NCI-H510A treated with DMSO at 0.1 percent for 48 hours (cell line): ENCODE data around the gene KLHL40.

Source experiments
- DNase-seq: peaks from one replicate; lab custom pipeline; 2025; lab: John Stamatoyannopoulos, UW

The KLHL40 gene

DNA sequence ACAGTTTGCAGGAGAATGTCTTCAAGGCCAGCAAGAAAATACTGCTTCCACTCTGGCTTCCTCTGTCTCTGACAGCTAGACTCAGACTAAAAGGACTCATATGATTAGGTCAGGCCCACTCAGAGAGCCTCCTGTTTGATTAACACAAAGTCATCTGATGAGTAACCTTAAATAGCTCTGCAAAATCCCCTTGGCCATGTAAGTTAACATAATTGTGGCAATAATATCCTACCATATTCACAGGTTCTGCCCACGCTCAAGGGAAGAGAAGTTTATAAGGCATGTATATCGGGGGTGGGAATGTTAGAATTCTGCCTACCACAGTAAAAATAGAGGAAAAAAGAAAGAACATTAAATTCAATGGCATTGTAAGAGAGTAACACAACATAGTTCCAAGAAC lies 37.9 kb downstream of the KLHL40 start:
- no peak for DNase-seq

DNA sequence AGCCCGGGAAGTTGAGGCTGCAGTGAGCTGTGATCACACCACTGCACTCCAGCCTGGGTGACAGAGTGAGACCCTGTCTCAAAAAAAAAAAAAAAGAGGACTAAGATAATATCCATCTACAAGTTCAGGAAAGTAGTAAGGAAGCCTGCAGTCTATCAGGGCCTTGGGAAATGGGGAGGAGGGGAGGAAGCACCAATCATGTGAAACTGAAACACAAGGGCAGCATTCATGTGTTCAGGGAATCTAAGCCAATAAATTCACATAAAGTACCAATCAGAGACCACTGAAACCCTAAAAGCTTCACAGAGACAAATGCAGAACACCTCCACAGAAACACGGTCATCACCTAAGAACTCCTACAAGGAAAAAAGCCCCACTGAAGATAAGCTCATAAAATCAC lies 40.1 kb downstream of the KLHL40 start:
- no peak for DNase-seq

DNA sequence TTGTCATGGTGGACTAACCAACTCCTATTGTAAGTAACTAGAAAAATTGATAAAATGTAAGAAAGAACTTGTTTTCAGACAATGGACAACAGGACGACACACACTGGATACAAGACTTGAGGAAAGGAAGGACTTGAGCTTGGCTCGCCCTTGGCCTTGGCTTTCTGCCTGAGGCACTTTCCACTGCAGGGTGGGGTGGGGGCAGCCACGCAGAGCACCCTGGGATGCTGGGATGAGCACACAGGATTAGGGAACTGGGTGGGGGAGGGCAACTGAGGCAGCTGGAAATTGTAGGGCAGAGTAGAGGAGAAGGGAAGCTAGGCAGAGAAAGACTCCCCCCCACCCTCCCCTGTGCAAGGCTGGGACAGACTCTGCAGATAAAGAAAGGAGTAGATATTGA lies 42.7 kb downstream of the KLHL40 start:
- DNase-seq: no peak

DNA sequence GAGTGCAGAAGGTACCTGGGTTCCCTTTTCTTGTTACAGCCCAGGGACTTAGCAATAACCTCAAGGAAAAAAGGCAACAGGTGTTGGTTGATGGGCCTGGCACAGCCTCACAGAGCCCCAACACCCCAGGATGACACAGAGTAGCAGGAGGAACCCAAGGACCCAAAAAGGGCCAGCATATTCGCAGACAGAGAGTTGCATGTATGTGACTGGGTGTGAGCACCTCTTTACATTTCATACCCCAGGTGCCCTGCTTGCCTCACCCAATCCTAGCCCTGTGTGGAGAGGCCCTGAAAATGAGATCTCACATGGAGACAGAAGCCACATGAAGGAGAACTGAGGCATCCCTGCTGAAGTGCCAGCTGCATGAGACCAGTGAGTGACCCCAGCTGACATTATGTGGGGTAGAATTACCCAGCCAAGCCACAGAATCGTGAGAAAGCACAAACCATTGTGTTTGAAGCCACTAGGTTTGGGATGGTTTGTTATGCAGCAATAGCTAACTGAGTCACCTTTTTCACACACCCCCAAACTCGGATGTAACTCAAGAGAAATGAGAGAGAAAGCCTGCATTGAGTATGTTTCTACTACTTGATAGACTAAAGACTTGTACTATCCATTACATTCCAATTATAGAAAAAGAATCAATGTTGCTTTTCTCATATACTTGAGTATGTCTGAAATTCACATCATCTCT lies 43.5 kb downstream of the KLHL40 start:
- DNase-seq: no peak

DNA sequence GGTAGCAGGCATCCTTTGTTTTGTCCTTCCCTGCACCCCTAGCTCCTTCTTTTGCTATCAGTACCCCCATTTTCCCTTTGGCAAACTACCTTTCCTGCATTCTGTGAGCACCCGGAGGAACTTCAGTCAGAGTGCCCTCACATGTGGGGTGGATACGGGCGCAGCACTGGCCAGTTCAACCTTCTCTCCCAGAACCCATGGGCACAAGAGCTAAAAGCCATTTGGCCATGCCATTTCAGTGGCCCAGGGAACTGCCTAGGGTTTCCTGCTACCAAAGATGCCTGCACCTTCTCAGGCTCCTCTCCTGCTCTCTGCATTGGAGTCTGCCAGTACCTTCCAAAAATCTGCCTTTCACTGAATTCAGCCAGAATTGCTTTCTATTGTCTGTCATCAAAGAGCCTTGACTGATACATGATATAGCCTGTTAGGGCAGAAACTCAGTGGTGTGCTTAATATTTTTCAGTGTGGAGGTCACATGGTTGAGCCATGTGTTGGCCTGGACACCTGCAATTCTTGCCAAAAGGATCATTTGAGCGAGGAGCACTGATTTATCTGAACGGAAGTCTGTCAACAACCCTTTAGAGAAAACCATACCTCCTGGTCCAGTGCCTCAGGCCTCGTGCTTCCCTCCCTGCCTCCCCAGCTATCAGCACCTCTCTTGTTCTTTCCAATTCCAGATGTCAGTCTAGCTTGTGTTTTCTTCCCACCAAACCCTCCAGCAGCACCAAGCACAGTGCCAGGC lies 44.2 kb downstream of the KLHL40 start:
- DNase-seq: no peak

DNA sequence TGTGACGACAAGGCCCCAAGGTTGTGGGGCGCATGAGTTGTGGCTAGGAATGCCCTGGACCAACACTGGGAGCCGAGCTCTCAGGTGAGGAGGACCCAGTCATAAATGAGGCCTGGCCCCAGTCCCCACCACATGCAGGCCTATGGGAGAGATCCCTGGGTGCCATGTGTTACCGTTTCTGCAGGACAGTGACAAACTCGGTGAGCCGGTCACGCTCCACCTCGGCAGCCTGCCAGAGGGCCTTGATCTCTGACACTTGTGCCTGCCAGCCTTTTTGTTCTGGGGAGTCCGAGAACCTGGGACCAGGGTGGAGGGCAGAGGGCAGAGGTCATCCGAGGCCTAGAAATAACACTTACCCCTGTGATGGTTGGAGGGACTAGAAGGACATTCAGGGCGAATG lies 45.0 kb downstream of the KLHL40 start:
- DNase-seq: no peak

DNA sequence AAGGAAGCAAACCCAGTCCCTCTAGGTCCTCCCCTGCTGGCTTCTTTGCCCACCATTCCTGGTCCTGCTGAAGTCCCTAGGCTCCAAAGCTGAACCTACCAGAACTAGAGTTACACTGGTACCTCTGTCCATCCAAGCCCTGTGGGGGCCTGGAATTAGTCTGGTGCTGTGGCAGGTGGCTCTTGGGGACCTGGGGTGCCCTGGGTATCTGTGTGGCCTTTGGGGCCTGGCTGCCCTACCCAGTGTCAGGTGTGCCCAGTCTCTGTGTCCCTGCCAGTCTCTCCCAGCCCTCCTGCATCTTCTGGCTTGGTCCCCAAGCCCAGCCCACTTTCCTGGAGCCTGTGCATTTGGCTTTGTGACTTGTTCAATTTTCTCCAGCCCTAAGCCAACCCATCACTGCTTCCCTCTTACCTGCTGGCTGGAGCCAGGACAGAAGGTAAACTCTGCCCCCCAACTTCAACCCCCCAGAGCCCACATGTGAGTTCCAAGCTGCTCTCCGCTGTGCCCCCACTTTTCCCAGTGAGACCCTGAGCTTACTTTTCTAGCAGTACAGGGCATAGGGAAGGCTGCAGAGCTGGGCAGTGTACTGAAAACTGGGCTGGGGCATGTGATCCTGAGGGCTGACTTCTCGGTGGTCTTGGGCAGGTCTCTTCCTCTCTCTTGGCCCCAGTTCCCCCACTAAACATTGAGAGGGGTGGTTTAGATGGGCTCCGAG lies 45.5 kb downstream of the KLHL40 start:
- no peak for DNase-seq

DNA sequence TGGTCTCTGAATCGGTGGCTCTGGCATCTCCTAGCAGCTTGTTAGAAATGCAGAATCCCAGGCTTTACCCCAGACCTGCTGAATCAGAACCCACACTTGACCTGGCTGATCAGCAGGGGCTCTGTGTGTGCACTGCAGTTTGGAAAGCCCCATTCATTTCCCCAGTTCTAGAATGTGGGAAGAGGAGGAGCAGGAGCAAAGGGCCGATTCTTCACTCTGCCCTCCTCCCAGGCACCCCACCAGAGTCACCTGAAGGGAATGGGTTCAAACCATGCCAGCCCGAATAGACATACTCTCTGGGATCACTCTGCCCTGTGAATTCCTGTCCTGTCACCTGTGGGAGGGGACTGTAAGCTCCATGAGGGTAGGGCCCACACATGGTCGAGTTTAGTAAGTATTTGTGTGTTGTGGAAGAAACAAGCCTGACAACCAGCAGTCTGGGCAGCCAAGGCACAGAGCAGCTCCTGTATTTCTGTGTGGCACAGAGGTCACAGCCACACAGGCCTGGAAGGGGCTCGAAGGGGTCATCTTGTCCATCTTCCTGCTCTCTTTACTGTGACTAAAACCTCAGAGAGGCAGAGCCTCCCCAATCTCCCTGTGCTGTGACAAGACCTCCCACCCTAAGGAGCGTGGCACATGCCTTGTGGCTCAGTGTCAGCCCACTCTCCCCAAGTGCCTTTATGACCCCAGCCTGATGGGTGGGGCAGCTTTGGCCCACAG lies 46.3 kb downstream of the KLHL40 start:
- DNase-seq: no peak

DNA sequence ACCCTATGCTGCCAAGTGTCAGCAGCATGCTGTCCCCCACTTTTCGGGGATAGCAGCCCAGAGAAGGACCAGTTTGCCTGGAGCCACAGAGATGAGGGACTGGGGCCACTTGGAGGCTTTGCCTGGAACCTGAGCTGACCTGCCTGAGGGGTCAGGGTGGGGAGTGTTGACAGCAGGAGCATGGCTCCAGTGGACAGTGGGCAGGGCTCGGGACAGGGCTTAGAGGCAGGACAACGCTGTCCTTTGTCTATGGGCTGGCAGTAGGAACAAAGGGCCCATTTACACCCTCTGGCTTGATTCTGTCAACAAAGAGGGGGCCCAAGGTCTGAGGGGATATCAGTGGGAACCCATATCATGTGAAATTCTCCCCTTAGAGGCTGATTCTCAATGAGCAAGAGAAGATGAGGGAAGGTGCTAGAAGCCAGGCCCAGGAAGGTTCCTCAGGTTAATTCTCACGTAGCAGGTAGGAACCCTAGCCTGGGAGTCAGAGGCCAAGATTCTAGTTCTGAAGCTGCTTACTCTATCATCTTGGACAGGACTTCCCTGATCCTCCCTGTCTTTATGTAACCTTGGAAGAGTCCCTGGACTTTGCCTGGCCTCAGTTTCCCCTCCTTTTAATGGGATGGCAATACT lies 47.0 kb downstream of the KLHL40 start:
- DNase-seq: no peak

DNA sequence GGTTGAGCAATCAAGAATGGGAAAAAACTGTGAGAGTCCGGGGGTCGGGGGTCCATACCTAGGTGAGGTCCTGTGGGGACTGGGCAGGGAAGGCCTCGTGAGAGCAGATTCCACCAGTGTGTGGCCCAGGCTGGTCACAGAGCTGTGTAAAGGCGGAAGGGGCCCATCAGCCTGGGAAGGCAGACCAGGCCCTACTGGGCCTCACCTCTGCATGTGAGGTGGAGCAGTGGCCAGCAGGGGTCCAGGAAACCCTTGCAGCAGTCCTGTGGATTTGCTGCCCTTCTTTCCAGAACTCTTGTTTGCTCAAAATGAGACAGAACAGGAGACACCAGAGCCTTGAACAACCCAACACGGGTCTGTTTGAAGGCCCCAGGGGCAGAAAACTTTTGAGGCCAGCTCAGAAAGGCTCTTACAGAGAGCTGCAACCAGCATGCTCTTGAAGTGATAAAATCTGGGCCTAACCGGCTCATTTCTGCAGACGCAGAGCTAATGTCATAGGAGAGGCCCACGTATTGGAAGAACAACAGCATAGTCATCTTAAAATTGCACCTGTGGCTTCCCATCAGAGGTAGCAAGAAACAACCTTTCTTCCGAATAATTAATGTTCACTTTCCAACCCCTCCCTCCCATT lies 47.6 kb downstream of the KLHL40 start:
- peak; percentile 8 for DNase-seq

DNA sequence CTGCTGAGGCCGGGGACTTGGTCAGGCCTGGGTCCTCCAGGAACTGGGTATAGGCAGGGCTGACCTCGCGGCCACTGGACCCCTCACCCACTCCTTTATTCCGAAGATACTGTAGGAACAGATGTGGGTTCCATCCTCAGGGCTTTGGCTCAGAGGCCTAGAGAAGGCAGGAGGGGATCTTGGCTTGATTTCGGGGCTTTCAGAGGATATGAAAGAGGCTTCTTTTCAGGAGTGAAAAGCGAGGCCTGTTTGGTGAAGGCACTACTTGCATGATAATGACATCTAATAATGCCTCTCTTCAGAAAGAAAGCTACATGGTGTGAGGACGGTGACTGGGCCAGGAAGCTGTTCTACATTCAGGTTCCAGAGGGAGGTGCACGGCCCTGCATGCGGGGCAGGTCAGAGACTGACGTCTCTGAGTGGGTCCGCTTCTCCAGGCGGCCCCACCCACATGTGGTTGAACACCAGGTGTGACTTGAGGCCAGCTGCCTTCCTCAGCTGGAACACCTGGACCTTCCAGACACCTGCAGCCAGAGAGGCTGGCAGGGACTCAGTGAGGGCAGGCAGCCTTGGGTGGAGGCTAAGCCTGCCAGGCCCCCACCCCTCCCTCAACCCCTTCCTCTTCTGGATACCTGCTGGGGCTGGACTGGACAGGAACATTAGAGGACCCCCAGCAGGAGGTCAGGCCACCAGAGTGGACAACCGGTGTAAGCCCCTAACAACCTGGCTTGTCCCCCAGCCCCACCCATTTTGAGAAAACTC lies 48.3 kb downstream of the KLHL40 start:
- DNase-seq: peak; percentile 81

DNA sequence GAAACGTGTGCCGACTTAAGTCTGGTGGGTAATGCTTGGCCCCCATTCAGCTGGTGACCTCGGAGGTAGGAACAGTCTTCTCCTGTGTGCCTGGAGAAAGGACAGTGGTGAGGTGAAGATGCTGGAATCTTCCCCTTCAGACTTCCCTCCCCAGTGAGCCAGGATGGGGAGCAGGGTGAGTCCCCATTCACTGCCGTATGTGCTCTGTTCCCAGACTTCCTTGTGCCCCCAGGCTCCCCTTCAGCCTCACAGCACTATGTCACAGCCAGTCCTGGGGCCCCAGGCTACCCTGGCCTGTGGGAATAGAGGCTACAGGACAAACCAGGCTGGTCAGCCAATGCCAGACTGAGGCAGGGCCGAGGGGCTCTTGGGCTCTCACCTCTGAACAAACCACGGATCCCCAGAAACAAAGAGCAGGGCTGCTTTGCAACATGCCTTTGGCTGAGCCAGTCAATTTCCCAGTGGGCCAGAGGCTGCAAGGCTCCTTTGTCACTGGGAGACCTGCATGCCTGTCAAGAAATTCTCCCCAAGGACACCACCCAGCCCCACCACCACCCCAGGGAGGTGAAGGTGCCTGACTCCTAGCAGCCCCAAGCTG lies 49.0 kb downstream of the KLHL40 start:
- DNase-seq: no peak

DNA sequence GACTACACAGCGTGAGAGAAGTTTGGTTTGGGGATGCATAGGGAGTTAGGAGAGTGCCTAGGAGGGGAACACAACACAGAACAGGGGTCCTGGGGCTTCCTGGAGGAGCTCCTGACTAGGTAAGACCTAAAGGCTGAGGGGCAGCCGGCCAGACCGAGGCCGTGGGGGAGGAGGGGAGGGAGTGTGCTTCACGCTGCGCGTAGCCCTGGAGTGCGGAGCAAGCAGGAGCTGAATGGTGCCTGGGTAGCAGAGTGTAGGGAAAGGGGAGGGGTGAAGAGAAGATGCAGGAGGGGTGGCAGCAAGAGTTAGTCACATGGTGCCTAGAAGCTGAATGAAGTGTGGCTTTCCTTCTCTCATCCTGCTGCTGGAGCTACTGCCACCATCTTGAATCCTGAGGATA lies 49.7 kb downstream of the KLHL40 start:
- DNase-seq: peak; percentile 57

DNA sequence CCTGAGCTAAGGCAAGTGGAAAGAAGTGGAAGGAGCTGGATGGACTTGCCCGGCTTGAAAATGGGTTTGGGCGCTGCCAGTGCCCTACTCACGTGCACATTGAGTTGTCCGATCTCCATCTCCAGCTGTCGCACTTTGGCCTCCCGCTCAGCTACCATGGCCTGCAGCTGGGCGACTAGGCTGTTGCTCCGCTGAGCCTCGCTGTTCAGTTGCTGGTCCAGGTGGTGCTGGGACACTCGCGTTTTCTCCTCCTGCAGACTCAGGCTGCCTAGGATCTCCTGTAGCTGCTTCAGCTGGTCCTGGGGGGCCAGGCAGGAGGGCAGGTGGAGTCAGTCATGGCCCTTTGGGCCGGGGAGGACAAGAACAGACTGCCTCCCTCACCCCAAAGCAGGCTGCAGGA lies 50.3 kb downstream of the KLHL40 start:
- no peak for DNase-seq

DNA sequence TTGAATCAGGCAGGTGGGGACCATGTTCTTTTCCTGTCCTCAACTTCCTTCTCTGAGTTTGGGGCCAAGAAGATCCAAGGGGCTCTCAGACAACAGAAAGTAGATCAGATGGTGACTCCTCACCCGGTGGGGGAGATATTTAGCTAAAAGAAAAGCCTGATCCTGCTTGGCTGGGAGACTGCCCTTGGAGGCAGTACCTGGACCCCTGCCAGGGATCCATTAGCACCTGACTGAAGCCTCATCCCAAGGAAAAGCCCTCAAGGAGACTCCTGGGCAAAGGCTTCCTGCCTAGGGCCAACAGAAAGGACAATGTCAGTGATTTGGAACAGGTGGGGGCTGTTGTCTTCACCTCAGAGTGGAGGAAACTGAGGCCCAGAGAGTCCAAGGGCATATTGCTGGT lies 50.7 kb downstream of the KLHL40 start:
- no peak for DNase-seq

DNA sequence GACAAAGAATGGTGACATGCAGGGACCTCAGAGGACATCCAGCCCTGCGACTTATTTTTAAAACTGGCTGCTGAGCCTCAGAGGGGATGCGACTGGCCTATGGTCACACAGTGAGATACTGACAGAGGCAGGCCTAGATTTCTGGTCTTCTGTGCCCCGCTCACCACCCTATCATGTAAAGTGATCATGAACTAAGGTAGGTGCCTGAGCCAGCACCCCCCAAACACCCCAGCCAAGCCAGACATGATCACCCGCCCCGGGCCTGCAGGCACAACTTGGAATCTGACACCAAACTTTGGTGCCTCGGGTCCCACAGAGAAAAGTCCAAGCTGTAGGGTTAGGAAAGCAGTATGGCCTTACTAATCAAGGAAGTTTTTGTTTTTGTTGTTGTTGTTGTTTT lies 51.2 kb downstream of the KLHL40 start:
- DNase-seq: no peak

DNA sequence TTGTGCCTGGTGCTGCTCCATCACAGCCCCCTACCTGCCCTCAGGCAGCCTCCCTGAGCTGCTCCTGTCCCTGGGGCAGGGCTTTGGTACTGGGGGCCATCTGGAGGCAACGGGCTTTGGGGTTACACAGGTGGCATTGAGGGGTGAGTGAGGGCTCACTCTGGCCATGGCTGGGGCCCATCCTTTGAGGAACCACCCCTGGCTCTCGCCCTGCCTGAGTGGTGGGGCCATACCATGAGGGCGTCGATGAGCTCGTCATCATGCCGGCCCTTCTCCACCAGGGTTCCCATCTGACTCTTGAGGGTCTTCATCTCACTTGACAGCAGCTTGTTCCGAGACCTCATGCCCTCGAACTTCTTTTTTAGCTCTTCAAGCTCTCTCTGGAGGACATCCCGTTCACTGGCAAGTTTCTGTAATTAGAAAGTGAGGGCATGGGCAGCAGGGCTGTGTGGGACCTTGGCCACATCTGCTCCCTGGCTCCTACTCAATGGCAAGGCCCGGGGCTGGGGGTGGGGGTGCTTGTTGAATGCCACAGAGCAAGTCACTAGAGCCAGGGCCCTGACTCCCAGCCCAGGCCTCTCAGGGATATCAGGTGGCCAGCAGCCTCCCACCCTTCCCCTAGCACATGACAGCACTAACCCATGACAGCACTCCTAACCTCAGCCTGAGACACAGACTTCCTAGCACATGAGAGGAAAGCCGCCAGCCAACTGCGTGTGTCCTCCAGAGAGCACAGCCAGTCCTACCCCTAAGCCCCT lies 54.2 kb downstream of the KLHL40 start:
- DNase-seq: no peak

DNA sequence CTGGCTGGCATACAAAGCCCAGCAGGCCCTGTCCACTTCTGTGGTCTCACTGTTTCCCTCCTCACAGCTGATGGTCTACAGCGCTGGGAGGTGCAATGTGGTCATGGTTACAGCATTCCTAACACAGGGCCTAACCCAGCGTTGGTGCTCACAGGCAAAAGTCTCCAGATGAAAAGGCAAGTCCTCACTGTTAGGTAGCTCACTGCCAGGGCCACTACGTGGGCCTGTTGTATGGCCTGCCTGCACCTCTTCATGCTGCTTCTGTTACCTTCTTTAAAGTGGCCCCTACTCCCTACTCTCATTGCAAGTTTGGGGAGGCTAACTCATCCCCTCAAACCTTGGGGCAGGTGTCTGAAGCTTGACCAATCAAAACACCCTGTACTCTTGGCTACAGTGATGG lies 56.5 kb downstream of the KLHL40 start:
- no peak for DNase-seq
